K562 (cell line): Measurements from ENCODE around the gene MIF. TPM values are rescaled to one million over a fixed set of nuclear protein-coding genes. Genes with fewer than 3 reads are reported as not detected.

Experiments used
- ZFX ChIP-seq: sonication (generic); formaldehyde crosslinking; IDR thresholded peaks from 2 replicates; pipeline ENCODE4 v1.8.0; 2022; ENCODE audit warnings: mild to moderate bottlenecking, missing genetic modification reagents, moderate library complexity
- ZNF77 ChIP-seq: fragments of 250-450 bp; sonication (Bioruptor Pico); IDR thresholded peaks from 2 replicates; pipeline ENCODE4 v1.5.0; 2020
- polyA plus RNA-seq, 8 experiments: library from polyadenylated mRNA; depleted of rRNA in 4 of 8; stranded (reverse) in 5 of 8; unstranded in 3 of 8; fragments of >200 nt; fragmentation: Nextera tagmentation in 2 of 8; fragmentation: Illumina TruSeq in 1 of 8; extraction: Ambion mirVana in 2 of 8; extraction: Trizol in 1 of 8; gene quantifications; 2 replicates each; pipeline versions ENCODE4 v1.2.1 to v1.2.3, GENCODE V29; 2011 to 2014; ENCODE audit warnings: inconsistent platforms in 1 of 8, missing spikeins in 1 of 8
- total RNA-seq, 7 experiments: library from RNA; depleted of rRNA in 6 of 7; stranded (reverse); fragments of >200 nt in 6 of 7; fragmentation: Illumina TruSeq in 2 of 7; extraction: Trizol in 2 of 7; gene quantifications; 2 replicates each; pipeline versions ENCODE4 v1.2.1 to v1.2.3, GENCODE V29; 2011 to 2021; ENCODE audit warnings: low replicate concordance in 1 of 7
- TF ChIP-seq, protein P1 (sequence below): sonication (generic); formaldehyde crosslinking; IDR thresholded peaks from 2 replicates; pipeline ENCODE4 v1.8.1; 2023; ENCODE audit warnings: mild to moderate bottlenecking, missing genetic modification reagents
- TF ChIP-seq, protein P2 (sequence below): sonication (generic); formaldehyde crosslinking; IDR thresholded peaks from 2 replicates; pipeline ENCODE4 v1.8.0; 2022; ENCODE audit warnings: mild to moderate bottlenecking, missing genetic modification reagents

Gene MIF
- total and polyA plus RNA-seq, 9 of the 15 experiments (the other 6 are each of a cell fraction or from before 2014, with no cell fraction given): 7.4 to 666 (median 193) TPM

DNA sequence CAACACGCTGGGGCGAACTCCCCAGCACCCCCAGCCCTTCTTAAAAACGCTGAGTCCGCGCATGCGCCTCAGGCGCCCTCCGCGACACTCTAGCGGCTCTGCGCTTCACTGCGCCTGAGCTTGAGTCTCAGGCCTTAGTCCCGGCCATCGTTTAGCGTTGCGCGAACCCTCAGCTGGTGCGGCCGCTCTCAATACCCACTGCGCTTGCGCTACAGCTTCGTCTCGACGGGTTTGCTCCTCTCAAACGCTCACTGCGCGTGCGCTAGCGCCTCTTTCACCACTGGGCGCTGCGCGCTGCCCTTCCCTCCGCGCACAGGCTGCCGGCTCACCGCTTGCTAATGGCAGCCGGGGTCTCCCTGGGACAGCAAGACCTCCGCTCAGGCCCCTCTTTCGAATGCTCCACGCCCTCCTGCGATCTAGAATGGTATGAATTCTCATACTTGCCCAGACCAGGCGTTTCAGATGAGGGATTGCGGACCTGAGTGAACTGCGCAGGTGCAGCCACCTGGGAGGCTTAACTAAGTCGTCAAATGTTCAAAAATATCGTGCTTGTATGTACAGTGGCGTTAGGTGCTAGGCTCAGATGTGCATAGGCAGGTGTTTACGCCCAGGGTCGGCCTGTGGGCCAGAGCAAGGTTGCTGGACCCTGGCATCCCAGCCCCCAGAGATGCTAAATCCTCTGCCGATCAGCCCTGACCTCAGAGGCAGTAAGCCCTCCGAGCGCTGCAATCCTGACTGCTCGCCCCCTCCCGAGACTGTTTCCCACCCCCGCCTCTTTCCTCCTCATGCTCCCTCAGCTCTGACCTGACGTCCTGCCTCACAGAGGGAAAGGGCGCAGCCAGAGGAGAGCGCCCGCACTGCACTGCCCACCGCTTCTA, 36.3 kb upstream of the MIF start, which contains the start of gene SLC2A11 (continued):
- TF ChIP-seq, protein P1, sequence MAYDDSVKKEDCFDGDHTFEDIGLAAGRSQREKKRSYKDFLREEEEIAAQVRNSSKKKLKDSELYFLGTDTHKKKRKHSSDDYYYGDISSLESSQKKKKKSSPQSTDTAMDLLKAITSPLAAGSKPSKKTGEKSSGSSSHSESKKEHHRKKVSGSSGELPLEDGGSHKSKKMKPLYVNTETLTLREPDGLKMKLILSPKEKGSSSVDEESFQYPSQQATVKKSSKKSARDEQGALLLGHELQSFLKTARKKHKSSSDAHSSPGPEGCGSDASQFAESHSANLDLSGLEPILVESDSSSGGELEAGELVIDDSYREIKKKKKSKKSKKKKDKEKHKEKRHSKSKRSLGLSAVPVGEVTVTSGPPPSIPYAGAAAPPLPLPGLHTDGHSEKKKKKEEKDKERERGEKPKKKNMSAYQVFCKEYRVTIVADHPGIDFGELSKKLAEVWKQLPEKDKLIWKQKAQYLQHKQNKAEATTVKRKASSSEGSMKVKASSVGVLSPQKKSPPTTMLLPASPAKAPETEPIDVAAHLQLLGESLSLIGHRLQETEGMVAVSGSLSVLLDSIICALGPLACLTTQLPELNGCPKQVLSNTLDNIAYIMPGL (CRISPR knock-in tag): no peak
- TF ChIP-seq ZFX (CRISPR knock-in tag) (peak; percentile 63), ZNF77 (CRISPR knock-in tag) (no peak)
- TF ChIP-seq, protein P2, sequence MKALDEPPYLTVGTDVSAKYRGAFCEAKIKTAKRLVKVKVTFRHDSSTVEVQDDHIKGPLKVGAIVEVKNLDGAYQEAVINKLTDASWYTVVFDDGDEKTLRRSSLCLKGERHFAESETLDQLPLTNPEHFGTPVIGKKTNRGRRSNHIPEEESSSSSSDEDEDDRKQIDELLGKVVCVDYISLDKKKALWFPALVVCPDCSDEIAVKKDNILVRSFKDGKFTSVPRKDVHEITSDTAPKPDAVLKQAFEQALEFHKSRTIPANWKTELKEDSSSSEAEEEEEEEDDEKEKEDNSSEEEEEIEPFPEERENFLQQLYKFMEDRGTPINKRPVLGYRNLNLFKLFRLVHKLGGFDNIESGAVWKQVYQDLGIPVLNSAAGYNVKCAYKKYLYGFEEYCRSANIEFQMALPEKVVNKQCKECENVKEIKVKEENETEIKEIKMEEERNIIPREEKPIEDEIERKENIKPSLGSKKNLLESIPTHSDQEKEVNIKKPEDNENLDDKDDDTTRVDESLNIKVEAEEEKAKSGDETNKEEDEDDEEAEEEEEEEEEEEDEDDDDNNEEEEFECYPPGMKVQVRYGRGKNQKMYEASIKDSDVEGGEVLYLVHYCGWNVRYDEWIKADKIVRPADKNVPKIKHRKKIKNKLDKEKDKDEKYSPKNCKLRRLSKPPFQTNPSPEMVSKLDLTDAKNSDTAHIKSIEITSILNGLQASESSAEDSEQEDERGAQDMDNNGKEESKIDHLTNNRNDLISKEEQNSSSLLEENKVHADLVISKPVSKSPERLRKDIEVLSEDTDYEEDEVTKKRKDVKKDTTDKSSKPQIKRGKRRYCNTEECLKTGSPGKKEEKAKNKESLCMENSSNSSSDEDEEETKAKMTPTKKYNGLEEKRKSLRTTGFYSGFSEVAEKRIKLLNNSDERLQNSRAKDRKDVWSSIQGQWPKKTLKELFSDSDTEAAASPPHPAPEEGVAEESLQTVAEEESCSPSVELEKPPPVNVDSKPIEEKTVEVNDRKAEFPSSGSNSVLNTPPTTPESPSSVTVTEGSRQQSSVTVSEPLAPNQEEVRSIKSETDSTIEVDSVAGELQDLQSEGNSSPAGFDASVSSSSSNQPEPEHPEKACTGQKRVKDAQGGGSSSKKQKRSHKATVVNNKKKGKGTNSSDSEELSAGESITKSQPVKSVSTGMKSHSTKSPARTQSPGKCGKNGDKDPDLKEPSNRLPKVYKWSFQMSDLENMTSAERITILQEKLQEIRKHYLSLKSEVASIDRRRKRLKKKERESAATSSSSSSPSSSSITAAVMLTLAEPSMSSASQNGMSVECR (CRISPR knock-in tag): 0 out of 2 replicates have a peak, but pooled peaks have one; percentile 50
